ENCODE data around the gene BANF1. TPM values are rescaled to one million over a fixed set of nuclear protein-coding genes. Genes with fewer than 3 reads are reported as not detected.

Gene BANF1
- total and polyA plus RNA-seq, 2 of the 13 experiments (the other 11 are each of a cell fraction or from before 2014, with no cell fraction given) = 40.5 to 86.5 TPM

- 97% methylated on average over 26 of the region's 30 CpGs for WGBS (ENCODE audit: low lambda C conversion rate)
- POLR2A ChIA-PET = no interaction called here
These were observed 34.9 kb upstream of the BANF1 start for GRCh38 chr11:65967329-65967934.

More at GRCh38 chr11:65967329-65967934, 34.9 kb upstream of the BANF1 start:
- H3K4me2 ChIP-seq (ENCODE audit: low read depth, low read length) = no peak overlapping the region
- H4K20me1 ChIP-seq (ENCODE audit: insufficient read depth, low read length) = no peaks in the 10 kb centered on the region
- peaks cover 16% of the 10 kb centered on the region for H3K4me1 ChIP-seq (ENCODE audit: insufficient read depth, low read length)
- H3K9me3 ChIP-seq (ENCODE audit: low read length) = no peaks in the 10 kb centered on the region
- no peaks in the 10 kb centered on the region; a peak in 1 of 5 replicates for H3K27me3 ChIP-seq (ENCODE audit: control insufficient read depth in 1 of 2, insufficient read depth in 2 of 2, low read length in 2 of 2)
- H3K9ac ChIP-seq (ENCODE audit: insufficient read depth, low read depth, low read length) = no peak overlapping the region
- H3K36me3 ChIP-seq (replicated peaks in 1 of 2; ENCODE audit: control insufficient read depth in 1 of 2, insufficient read depth in 2 of 2, low read length in 2 of 2) = peaks cover 31 to 49% of the 10 kb centered on the region in 2 experiments
- H3K79me2 ChIP-seq (ENCODE audit: insufficient read depth, low read length) = peaks cover 15% of the 10 kb centered on the region
- ATAC-seq = no peak
- intact Hi-C loops (cut with micrococcal nuclease; ENCODE audit: unreplicated experiment) (no loop called here), in situ Hi-C loops (cut with HindIII; ENCODE audit: extremely low pct_ligation_motif_present, low pct_unique_long_range_greater_than_20kb) (no loop called here)
- BruUV-seq (replicated peaks) = no TSS peak
- CTCF ChIA-PET (ENCODE audit: low intra/inter-chr PET ratio, low total read pairs) = no interaction called here
- no peak for DNase-seq (ENCODE audit: low spot score)
- H2AFZ ChIP-seq (ENCODE audit: low read length) = no peak overlapping the region
- H3K27ac ChIP-seq (ENCODE audit: extremely low read length, insufficient read depth, low read length) = no peak overlapping the region
- no peak overlapping the region for H3K4me3 ChIP-seq (replicated peaks in 1 of 3; ENCODE audit: insufficient read depth in 1 of 3, low read depth in 2 of 3, low read length in 3 of 3)
- 0 out of 2 replicates have a peak, but pooled peaks have one; percentile 20 for TF ChIP-seq RBFOX2 (IDR thresholded peaks at IDR 0.05; ENCODE audit: low read depth, low read length)
- TF ChIP-seq, protein P1, sequence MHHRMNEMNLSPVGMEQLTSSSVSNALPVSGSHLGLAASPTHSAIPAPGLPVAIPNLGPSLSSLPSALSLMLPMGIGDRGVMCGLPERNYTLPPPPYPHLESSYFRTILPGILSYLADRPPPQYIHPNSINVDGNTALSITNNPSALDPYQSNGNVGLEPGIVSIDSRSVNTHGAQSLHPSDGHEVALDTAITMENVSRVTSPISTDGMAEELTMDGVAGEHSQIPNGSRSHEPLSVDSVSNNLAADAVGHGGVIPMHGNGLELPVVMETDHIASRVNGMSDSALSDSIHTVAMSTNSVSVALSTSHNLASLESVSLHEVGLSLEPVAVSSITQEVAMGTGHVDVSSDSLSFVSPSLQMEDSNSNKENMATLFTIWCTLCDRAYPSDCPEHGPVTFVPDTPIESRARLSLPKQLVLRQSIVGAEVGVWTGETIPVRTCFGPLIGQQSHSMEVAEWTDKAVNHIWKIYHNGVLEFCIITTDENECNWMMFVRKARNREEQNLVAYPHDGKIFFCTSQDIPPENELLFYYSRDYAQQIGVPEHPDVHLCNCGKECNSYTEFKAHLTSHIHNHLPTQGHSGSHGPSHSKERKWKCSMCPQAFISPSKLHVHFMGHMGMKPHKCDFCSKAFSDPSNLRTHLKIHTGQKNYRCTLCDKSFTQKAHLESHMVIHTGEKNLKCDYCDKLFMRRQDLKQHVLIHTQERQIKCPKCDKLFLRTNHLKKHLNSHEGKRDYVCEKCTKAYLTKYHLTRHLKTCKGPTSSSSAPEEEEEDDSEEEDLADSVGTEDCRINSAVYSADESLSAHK (CRISPR knock-in tag; IDR thresholded peaks at IDR 0.05; ENCODE audit: borderline replicate concordance) = no peak
- no peak for FAIRE-seq

All from HepG2 (cell line).